PC-9 (cell line): ENCODE data around the gene CD9. TPM values are rescaled to one million over a fixed set of nuclear protein-coding genes. Genes with fewer than 3 reads are reported as not detected.

Experiments used
- total RNA-seq: library from RNA; stranded (reverse); gene quantifications from 2 replicates; pipeline ENCODE4 v1.2.3, GENCODE V29; 2021

CD9 gene
- total RNA-seq, 1 experiment from 2014 or later = 374 TPM

Other genes starting within 250 kb of the CD9 start
- 0.48 and 0.88 TPM in 2 replicates for gene VWF, start 75.7 kb upstream of the CD9 start, total RNA-seq
- gene PLEKHG6, start 110.3 kb downstream of the CD9 start, total RNA-seq = 86.5 and 89.9 TPM in 2 replicates
- 144 and 165 TPM in 2 replicates for gene TNFRSF1A, start 141.7 kb downstream of the CD9 start, total RNA-seq
- 460 and 549 TPM in 2 replicates for gene SCNN1A, start 175.2 kb downstream of the CD9 start, total RNA-seq
- gene LTBR, start 183.8 kb downstream of the CD9 start, total RNA-seq = 178 and 185 TPM in 2 replicates
- not detected in 2 replicates for gene CD27, start 244.6 kb downstream of the CD9 start, total RNA-seq